Measurements from ENCODE around the gene MEIOC.

DNA sequence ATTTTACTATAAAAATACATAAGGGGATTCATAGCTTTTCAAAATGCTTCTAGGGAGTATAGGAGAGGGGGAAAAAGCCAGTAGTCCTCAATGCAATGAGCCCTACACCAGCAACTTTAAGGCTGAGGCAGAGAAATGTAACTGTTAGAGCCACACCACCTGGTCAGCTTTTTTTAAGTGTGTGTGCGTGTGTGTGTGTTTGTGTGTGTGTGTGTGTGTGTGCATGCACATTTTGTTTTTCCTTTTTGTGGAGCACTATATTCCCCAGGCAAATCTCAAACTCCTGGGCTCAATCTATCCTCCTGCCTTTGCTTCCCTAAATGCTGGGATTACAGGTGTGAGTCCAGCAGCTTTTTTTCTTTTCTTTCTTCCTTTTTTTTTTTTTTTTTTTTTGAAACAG, 2.3 kb upstream of the MEIOC start:
- TF ChIP-seq POLR2A (IDR thresholded peaks at IDR 0.05; ENCODE audit: low read depth, low read length), result no peak
- TF ChIP-seq POLR2AphosphoS5 (IDR thresholded peaks at IDR 0.05; ENCODE audit: low read depth, low read length), result no peak

Measured in GM12891 (cell line).